HG03196 (cell line): Measurements from ENCODE around the gene DNAAF9.
A peak's percentile ranks its signal among the peaks of the same experiment; 100 is the strongest.
"Not testable (repeated sequence)": the region's sequence is repeated elsewhere in the genome, so short reads cannot be mapped to it uniquely, and the experiment has no call there.

Source experiments
- ATAC-seq: cut with Tn5 transposase; IDR thresholded peaks from one replicate; pipeline ENCODE4 v1.9.1; 2021; ENCODE audit not compliant: unreplicated experiment

Gene DNAAF9

GRCh38 chr20:3407040-3407770 lies at the start of gene DNAAF9:
TSS of gene DNAAF9 (minus strand) at chr20:3407669. CDS start at chr20:3407557, 112 bp downstream.
- no peak for ATAC-seq

DNA sequence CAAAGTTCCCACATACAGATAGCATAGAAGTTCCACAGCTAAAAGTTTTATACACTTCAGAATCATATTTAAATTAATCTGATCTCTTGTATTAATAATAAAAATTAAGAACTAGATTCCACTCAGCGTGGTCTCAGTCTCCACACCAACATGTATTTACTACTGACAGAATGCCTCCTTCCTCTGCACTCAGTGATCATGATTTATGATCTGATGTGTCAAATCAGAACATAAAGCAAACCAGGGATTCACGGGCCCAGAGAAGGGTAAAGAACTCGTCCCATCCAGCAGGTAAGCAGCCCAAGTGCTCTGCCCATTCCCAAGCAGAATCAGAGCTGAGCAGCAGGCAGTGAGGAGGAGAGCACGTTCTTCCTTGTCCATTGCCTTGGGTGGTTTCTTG lies 49.2 kb upstream of the DNAAF9 start:
- ATAC-seq = no peak

DNA sequence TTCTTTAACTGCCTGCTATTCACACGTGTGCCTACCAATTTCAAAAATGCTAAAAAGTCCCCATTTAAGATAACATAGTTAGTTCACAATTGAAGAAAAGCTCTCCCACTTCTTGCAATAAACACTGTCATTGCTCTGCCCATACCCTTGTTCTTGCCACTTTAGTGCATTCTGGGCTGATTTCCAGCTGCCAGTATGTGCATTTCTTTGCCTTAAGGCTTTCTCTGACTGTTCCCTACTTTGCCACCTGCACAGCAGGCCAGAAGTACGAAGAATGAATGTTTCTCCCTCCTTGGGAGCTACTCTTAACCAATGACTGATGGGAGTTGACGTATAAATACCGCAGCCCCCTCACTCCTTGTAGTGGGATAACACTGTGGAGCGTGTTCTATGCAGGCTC lies 47.4 kb upstream of the DNAAF9 start:
- no peak for ATAC-seq

GRCh38 chr20:3452690-3453089 lies 45.2 kb upstream of the DNAAF9 start:
- ATAC-seq = no peak

GRCh38 chr20:3452136-3452535 lies 44.7 kb upstream of the DNAAF9 start:
- no peak for ATAC-seq

DNA sequence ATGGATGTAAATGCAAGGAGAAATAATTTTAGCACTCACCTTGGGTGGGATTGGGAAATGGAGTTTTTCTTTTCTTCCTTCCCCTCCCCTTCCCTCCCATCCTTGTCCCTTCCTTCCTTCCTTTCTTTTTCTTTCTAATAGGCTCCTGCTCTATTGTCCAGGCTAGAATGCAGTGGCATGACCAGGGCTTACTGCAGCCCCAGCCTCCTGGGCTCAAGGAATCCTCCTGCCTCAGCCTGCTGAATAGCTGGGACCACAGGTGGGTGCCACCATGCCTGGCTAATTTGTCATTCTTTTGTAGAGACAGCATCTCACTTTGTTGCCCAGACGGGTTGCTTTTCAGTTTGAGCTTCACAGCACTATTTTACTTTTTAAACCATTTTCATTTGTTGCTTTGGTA lies 41.9 kb upstream of the DNAAF9 start:
- no peak for ATAC-seq

GRCh38 chr20:3447321-3447720 lies 39.9 kb upstream of the DNAAF9 start:
- ATAC-seq = no peak

GRCh38 chr20:3446779-3447178 lies 39.3 kb upstream of the DNAAF9 start:
- no peak for ATAC-seq

GRCh38 chr20:3436864-3437574 lies 29.6 kb upstream of the DNAAF9 start:
- ATAC-seq = no peak

DNA sequence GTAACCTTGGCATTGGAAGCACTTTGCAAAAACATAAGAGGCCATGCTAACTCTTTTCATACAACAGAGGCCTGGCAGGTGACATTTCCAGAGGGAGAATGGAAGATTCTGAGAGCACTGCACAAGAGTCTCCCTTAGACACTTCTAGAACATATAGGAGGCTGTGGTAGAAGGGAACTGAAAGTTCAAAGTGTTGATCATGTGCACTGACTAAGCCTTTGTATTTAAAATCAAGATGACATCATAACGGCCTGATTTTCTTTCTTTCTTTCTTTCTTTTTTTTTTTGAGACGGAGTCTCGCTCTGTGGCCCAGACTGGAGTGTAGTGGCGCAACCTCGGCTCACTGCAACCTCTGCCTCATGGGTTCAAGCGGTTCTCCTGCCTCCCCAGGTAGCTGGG lies 26.8 kb upstream of the DNAAF9 start:
- ATAC-seq = no peak

DNA sequence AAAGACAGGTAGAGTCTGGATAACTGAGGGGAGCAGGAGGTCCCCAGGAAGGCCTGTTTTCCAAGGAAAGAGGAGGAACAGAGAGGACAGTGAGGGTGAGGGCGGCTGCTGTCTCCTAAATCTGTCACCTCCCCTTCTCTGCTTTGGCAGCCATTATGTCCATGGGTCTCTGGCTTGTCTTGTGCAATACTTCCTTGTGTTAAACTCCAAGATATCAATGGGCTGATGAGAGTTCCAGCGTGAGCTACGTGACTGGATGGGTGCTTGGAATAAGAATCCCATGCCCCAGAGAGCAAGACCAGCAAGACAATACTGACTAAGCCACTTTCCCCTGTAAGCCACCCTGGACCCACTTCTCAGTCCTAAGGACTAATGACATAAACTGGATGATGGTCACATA lies 26.3 kb upstream of the DNAAF9 start:
- ATAC-seq = no peak

- ATAC-seq = no peak
These were observed 25.4 kb upstream of the DNAAF9 start for GRCh38 chr20:3432844-3433243.

GRCh38 chr20:3431109-3431508 lies 23.6 kb upstream of the DNAAF9 start:
- ATAC-seq = no peak

- ATAC-seq = no peak
These were observed 23.1 kb upstream of the DNAAF9 start for GRCh38 chr20:3430376-3431069.

GRCh38 chr20:3426766-3427165 lies 19.3 kb upstream of the DNAAF9 start:
- ATAC-seq = not testable (repeated sequence)

DNA sequence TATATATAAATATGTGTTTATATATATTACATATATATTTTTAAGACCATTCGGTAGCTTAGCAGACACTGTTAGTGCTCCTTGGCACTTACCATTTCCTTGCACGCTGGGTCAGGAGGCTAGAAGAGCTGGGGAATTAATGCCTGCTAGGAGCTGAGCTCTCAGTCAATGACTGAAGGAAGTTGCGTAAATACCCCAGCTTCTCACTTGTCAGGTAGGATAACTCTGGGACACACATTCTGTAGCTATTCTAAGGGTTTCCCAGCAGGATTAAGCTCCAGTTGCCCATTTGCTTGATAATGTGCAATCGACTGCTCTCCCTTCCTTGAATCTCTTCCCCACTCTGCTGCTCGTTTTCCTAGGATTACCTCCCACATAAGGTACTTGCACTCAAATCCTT lies 15.7 kb upstream of the DNAAF9 start:
- no peak for ATAC-seq

DNA sequence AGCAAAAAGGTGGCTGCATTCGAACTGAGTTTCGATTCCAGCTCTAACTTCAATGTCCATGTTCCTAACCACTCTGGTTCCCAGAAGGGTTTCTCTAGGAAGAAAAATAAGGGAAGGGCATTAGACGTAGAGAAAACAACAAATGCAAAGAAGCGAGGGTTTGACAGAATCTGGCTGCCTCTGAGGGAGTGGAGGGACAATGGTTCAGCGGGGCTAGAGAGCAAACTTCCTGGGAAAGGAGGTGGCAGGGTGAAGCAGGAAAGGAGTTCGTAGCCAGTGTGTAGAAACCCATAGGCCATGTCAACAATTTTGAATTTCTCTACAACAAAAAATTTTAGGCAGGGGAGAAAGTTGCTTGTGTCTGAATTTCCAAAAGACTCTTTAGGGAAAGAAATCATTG lies 14.5 kb upstream of the DNAAF9 start:
- ATAC-seq = no peak

GRCh38 chr20:3420211-3420707 lies 12.8 kb upstream of the DNAAF9 start:
- peak; percentile 98 for ATAC-seq

DNA sequence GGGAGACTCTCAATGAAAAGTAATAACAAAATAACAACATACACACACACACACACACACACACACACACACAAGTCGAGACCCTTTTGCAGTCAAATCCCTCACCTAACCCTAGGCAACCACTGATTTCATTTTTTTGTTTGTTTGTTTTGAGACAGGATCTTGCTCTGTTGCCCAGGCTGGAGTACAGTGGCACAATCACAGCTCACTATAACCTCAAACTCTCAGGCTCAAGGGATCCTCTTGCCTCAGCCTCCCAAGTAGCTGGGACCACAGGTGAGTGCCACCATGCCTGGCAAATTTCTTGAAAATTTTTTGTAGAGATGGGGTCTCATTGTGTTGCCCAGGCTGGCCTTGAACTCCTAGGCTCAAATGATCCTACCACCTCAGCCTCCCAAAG lies 10.7 kb upstream of the DNAAF9 start:
- not testable (repeated sequence) for ATAC-seq

GRCh38 chr20:3414122-3414521 lies 6.7 kb upstream of the DNAAF9 start:
- ATAC-seq = no peak

GRCh38 chr20:3413393-3413889 lies 6.0 kb upstream of the DNAAF9 start:
- no peak for ATAC-seq
